OCI-LY7 (cell line): ENCODE results near the gene CFAP68.

Experiments used
- EZH2phosphoT487 ChIP-seq: fragments of 200-600 bp; sonication (generic); IDR thresholded peaks from 2 replicates; pipeline ENCODE4 v1.6.1; 2018; ENCODE audit warnings: low read depth, borderline replicate concordance, mild to moderate bottlenecking, mixed run types, antibody characterized with exemption, low read length, moderate library complexity, mixed read lengths
- TF ChIP-seq, protein P1 (sequence below): fragments of 200-600 bp; sonication (generic); conservative IDR thresholded peaks from 2 replicates; pipeline ENCODE4 v1.5.1; 2014; ENCODE audit warnings: mild to moderate bottlenecking, antibody characterized with exemption, low read length, moderate library complexity, mixed read lengths

- TF ChIP-seq, protein P1, sequence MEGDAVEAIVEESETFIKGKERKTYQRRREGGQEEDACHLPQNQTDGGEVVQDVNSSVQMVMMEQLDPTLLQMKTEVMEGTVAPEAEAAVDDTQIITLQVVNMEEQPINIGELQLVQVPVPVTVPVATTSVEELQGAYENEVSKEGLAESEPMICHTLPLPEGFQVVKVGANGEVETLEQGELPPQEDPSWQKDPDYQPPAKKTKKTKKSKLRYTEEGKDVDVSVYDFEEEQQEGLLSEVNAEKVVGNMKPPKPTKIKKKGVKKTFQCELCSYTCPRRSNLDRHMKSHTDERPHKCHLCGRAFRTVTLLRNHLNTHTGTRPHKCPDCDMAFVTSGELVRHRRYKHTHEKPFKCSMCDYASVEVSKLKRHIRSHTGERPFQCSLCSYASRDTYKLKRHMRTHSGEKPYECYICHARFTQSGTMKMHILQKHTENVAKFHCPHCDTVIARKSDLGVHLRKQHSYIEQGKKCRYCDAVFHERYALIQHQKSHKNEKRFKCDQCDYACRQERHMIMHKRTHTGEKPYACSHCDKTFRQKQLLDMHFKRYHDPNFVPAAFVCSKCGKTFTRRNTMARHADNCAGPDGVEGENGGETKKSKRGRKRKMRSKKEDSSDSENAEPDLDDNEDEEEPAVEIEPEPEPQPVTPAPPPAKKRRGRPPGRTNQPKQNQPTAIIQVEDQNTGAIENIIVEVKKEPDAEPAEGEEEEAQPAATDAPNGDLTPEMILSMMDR = no peak
- TF ChIP-seq EZH2phosphoT487 = no peak
Measured at GRCh38 chr11:111870522-111870885, 8.8 kb upstream of the CFAP68 start.
